ENCODE results near the gene SLC3A2. TPM values are rescaled to one million over a fixed set of nuclear protein-coding genes. Genes with fewer than 3 reads are reported as not detected.

The SLC3A2 gene
- total and polyA plus RNA-seq, 7 experiments from 2014 or later, result 118 to 239 (median 189) TPM

- H3K36me3 ChIP-seq (ENCODE audit: control insufficient read depth in 2 of 3, insufficient read depth in 3 of 3, low read length in 3 of 3), result peaks cover 9 to 39% (median 20%) of the 10 kb centered on the region in 3 experiments
- peak overlapping the region; percentile 97 for H3K4me3 ChIP-seq (ENCODE audit: low read length)
- Mint-ChIP-seq H3K36me3 (peaks cover 9 to 42% (median 35%) of the 10 kb centered on the region in 5 donors), H3K27ac (peak overlapping the region; percentile 86 to 98 (median 94)), H3K27me3 (peaks cover 0 to 6% (median 0%) of the 10 kb centered on the region in 5 donors), H3K4me1 (peaks cover 34 to 73% (median 49%) of the 10 kb centered on the region in 7 donors), H3K4me3 (peak overlapping the region; percentile 93 to 100 (median 98)), H3K9me3 (peaks cover 0 to 10% (median 0%) of the 10 kb centered on the region in 11 donors)
- intact Hi-C loops (cut with micrococcal nuclease), result loop anchor here (1.0 to 5.0 kb wide), 6 partner anchors 13 to 303 kb away; partner anchors contain the start of genes EEF1G (in 1 of the 2), HNRNPUL2 (in 1 of the 2) and MTA2 (in 1 of the 2)
- H3K27ac ChIP-seq (ENCODE audit: low read depth, low read length), result peak overlapping the region; percentile 85
- POLR2A ChIA-PET, result interaction anchor here (0.5 to 11.0 kb wide), 63 partner anchors 8 to 1167 kb away, joined by 3 to 379 read pairs (median 5); partner anchors contain the start of genes B3GAT3, BSCL2, C11orf98 and CSKMT
- H3K9me3 ChIP-seq (ENCODE audit: control insufficient read depth in 2 of 3, low read length in 3 of 3), result no peaks in the 10 kb centered on the region
- peak in 1 of 9 donors; percentile 21 for DNase-seq
- CTCF ChIA-PET, result interaction anchor here (0.7 to 5.3 kb wide), 6 partner anchors 10 to 75 kb away, joined by 4 to 34 read pairs (median 8); partner anchors contain the start of genes SLC3A2 and TMEM179B
- peaks cover 33 to 39% of the 10 kb centered on the region in 2 donors for H3K4me1 ChIP-seq (ENCODE audit: control insufficient read depth in 2 of 2, insufficient read depth in 2 of 2, low read length in 2 of 2)
- no peaks in the 10 kb centered on the region for H3K27me3 ChIP-seq (ENCODE audit: control insufficient read depth in 2 of 2, insufficient read depth in 2 of 2, low read length in 2 of 2)
- ATAC-seq, result peak; percentile 0
These were observed 25.7 kb upstream of the SLC3A2 start for GRCh38 chr11:62854825-62855570.

DNA sequence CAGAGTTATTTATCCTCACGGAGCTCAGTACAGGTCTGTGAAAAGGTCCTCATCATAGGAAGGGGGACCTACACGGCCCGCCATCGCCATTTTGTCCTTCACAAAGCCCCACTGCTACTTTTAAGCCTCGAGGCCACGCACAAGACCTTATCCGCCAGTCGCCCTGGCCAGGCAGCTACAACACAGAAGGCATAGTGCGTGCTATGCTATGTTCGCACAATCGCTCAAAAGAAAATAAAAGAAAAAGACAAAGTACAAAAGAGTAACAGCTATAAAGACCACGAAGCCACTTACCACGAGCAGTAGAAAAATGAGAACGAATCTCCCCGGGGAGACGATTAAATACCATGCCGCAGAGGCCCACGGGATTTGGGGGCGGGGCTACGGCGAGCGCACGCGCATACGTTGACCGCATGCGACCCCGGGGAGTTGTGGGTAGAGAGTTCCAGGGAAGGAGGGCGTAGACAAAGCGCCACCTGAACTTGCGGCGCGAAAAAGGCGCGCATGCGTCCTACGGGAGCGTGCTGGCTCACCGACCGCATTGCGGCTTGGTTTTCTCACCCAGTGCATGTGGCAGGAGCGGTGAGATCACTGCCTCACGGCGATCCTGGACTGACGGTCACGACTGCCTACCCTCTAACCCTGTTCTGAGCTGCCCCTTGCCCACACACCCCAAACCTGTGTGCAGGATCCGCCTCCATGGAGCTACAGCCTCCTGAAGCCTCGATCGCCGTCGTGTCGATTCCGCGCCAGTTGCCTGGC lies 24.9 kb upstream of the SLC3A2 start:
- Histone ChIP-seq H3K4me1 (ENCODE audit: control insufficient read depth in 2 of 2, insufficient read depth in 2 of 2, low read length in 2 of 2) (peaks cover 33 to 39% of the 10 kb centered on the region in 2 donors), H3K9me3 (ENCODE audit: control insufficient read depth in 2 of 3, low read length in 3 of 3) (no peaks in the 10 kb centered on the region), H3K36me3 (ENCODE audit: control insufficient read depth in 2 of 3, insufficient read depth in 3 of 3, low read length in 3 of 3) (peaks cover 9 to 39% (median 20%) of the 10 kb centered on the region in 3 experiments), H3K27me3 (ENCODE audit: control insufficient read depth in 2 of 2, insufficient read depth in 2 of 2, low read length in 2 of 2) (no peaks in the 10 kb centered on the region), H3K27ac (ENCODE audit: low read depth, low read length) (peak overlapping the region; percentile 85), H3K4me3 (ENCODE audit: low read length) (peak overlapping the region; percentile 97)
- CTCF ChIA-PET, result interaction anchor here (0.6 to 5.3 kb wide), 13 partner anchors 11 to 246 kb away, joined by 3 to 34 read pairs (median 5); partner anchors contain the start of genes SLC3A2 and TMEM179B
- peaks cover 0 to 10% (median 0%) of the 10 kb centered on the region in 11 donors for H3K9me3 Mint-ChIP-seq
- H3K27me3 Mint-ChIP-seq, result peaks cover 0 to 6% (median 0%) of the 10 kb centered on the region in 5 donors
- H3K27ac Mint-ChIP-seq, result peak overlapping the region; percentile 86 to 98 (median 94)
- POLR2A ChIA-PET, result interaction anchor here (0.5 to 11.0 kb wide), 69 partner anchors 8 to 983 kb away, joined by 3 to 379 read pairs (median 5); partner anchors contain the start of genes B3GAT3, BSCL2, C11orf98 and CSKMT
- peaks cover 34 to 77% (median 46%) of the 10 kb centered on the region in 7 donors for H3K4me1 Mint-ChIP-seq
- H3K4me3 Mint-ChIP-seq, result peak overlapping the region; percentile 93 to 100 (median 98)
- intact Hi-C loops (cut with micrococcal nuclease), result loop anchor here (1.0 to 5.0 kb wide), 16 partner anchors 13 to 303 kb away; partner anchors contain the start of genes HNRNPUL2 (in 2 of the 2), TMEM179B (in 2 of the 2), EEF1G (in 1 of the 2) and MTA2 (in 1 of the 2)
- peaks cover 9 to 42% (median 35%) of the 10 kb centered on the region in 5 donors for H3K36me3 Mint-ChIP-seq
- ATAC-seq, result peak; percentile 97
- peak; percentile 96 to 100 (median 99) for DNase-seq

DNA sequence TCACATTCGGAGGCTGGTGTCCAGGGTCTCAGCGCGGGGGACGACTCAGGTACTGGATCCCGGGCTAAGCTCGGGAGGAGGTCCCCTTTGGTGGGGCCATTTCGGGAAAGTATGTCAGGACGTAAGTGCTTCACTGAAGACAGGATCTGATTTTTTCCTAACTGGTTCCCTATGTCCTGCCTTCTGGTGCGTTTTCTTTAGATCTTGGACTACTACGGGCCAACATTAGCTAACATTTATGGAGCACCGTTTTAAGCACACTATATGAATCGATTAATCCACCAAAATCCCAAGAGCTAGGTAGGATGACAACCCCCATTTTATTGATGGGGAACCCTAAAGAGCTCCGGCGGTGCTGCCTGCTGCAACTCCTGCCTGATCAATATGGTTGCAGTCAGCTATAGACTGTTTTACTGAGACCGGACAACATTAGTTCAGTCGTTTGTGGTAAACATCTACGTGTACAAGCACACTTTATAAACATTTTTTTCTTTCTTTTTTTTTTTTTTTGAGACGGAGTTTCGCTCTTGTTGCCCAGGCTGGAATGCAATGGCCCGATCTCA lies 24.3 kb upstream of the SLC3A2 start:
- DNase-seq, result no peak
- Mint-ChIP-seq H3K9me3 (peaks cover 0 to 10% (median 0%) of the 10 kb centered on the region in 11 donors), H3K27ac (peak overlapping the region; percentile 86 to 98 (median 94)), H3K36me3 (peaks cover 9 to 41% (median 35%) of the 10 kb centered on the region in 5 donors), H3K4me3 (peak overlapping the region; percentile 93 to 100 (median 98)), H3K4me1 (peaks cover 34 to 83% (median 46%) of the 10 kb centered on the region in 7 donors), H3K27me3 (peaks cover 0 to 6% (median 0%) of the 10 kb centered on the region in 5 donors)
- peak overlapping the region; percentile 74 for H3K27ac ChIP-seq (ENCODE audit: low read depth, low read length)
- CTCF ChIA-PET, result interaction anchor here (0.6 to 5.3 kb wide), 14 partner anchors 10 to 246 kb away, joined by 3 to 34 read pairs (median 4); partner anchors contain the start of genes C11orf98, CSKMT, SLC3A2 and TMEM179B
- intact Hi-C loops (cut with micrococcal nuclease), result loop anchor here (1.0 to 5.0 kb wide), 14 partner anchors 15 to 284 kb away; partner anchors contain the start of genes TMEM179B (in 2 of the 2), EEF1G (in 1 of the 2), HNRNPUL2 (in 1 of the 2) and MTA2 (in 1 of the 2)
- peaks cover 33 to 38% of the 10 kb centered on the region in 2 donors for H3K4me1 ChIP-seq (ENCODE audit: control insufficient read depth in 2 of 2, insufficient read depth in 2 of 2, low read length in 2 of 2)
- no peaks in the 10 kb centered on the region for H3K9me3 ChIP-seq (ENCODE audit: control insufficient read depth in 2 of 3, low read length in 3 of 3)
- peaks cover 9 to 35% (median 20%) of the 10 kb centered on the region in 3 experiments for H3K36me3 ChIP-seq (ENCODE audit: control insufficient read depth in 2 of 3, insufficient read depth in 3 of 3, low read length in 3 of 3)
- ATAC-seq, result no peak
- POLR2A ChIA-PET, result interaction anchor here (0.6 to 11.0 kb wide), 51 partner anchors 9 to 987 kb away, joined by 3 to 379 read pairs (median 8); partner anchors contain the start of genes B3GAT3, BSCL2, C11orf98 and CSKMT
- H3K27me3 ChIP-seq (ENCODE audit: control insufficient read depth in 2 of 2, insufficient read depth in 2 of 2, low read length in 2 of 2), result no peaks in the 10 kb centered on the region
- H3K4me3 ChIP-seq (ENCODE audit: low read length), result peak overlapping the region; percentile 97

GRCh38 chr11:62857541-62857982 lies 23.1 kb upstream of the SLC3A2 start:
- Mint-ChIP-seq H3K27me3 (peaks cover 0 to 6% (median 0%) of the 10 kb centered on the region in 5 donors), H3K27ac (peak overlapping the region in 4 of 9 donors; percentile 34 to 97 (median 60)), H3K4me3 (peak overlapping the region in 7 of 10 donors; percentile 27 to 99 (median 71)), H3K36me3 (peaks cover 5 to 32% (median 27%) of the 10 kb centered on the region in 5 donors), H3K4me1 (peaks cover 26 to 77% (median 40%) of the 10 kb centered on the region in 7 donors), H3K9me3 (peaks cover 0 to 10% (median 0%) of the 10 kb centered on the region in 11 donors)
- Histone ChIP-seq H3K4me1 (ENCODE audit: control insufficient read depth in 2 of 2, insufficient read depth in 2 of 2, low read length in 2 of 2) (peaks cover 25 to 27% of the 10 kb centered on the region in 2 donors), H3K4me3 (ENCODE audit: low read length) (no peak overlapping the region), H3K9me3 (ENCODE audit: control insufficient read depth in 2 of 3, low read length in 3 of 3) (no peaks in the 10 kb centered on the region), H3K36me3 (ENCODE audit: control insufficient read depth in 2 of 3, insufficient read depth in 3 of 3, low read length in 3 of 3) (peaks cover 9 to 23% (median 12%) of the 10 kb centered on the region in 3 experiments), H3K27me3 (ENCODE audit: control insufficient read depth in 2 of 2, insufficient read depth in 2 of 2, low read length in 2 of 2) (no peaks in the 10 kb centered on the region), H3K27ac (ENCODE audit: low read depth, low read length) (no peak overlapping the region)
- no peak for DNase-seq
- intact Hi-C loops (cut with micrococcal nuclease), result loop anchor here (2.0 to 5.0 kb wide), 3 partner anchors 255 to 285 kb away; partner anchors contain the start of genes EEF1G (in 1 of the 2) and MTA2 (in 1 of the 2)
- ChIA-PET CTCF (interaction anchor here (1.0 to 5.3 kb wide), 3 partner anchors 28 to 71 kb away, joined by 3 to 34 read pairs (median 5); partner anchors contain the start of gene TMEM179B), POLR2A (interaction anchor here (0.6 to 11.0 kb wide), 19 partner anchors 15 to 218 kb away, joined by 3 to 379 read pairs (median 5); partner anchors contain the start of genes C11orf98, CSKMT, HNRNPUL2 and NXF1)
- no peak for ATAC-seq

DNA sequence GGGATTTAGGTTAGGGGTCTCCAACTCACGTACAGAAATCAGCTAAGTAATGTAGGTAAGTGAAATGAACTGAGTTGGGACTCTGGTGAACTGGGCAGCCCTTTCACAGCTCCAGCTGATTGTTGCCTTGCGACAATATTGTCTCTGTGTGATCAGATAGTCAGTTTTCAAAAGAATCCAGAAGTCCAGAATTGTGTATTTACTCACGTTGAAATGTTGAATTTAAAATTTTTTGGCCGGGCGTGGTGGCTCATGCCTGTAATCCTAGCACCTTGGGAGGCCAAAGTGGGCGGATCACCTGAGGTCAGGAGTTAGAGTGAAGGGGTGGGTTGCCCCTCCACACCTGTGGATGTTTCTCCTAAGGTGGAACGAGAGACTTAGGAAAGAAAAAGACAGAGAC lies 22.5 kb upstream of the SLC3A2 start:
- H3K4me1 Mint-ChIP-seq, result peaks cover 21 to 74% (median 35%) of the 10 kb centered on the region in 7 donors
- DNase-seq (no peak), ATAC-seq (no peak)
- H3K36me3 Mint-ChIP-seq, result peaks cover 5 to 27% (median 21%) of the 10 kb centered on the region in 5 donors
- POLR2A ChIA-PET, result interaction anchor here (0.6 to 11.0 kb wide), 14 partner anchors 15 to 219 kb away, joined by 3 to 379 read pairs (median 4); partner anchors contain the start of genes HNRNPUL2, NXF1, SLC3A2 and STX5
- CTCF ChIA-PET, result interaction anchor here (0.6 to 5.3 kb wide), 4 partner anchors 54 to 534 kb away, joined by 3 to 34 read pairs (median 6); partner anchors contain the start of gene TMEM179B
- H3K4me3 Mint-ChIP-seq, result peak overlapping the region in 2 of 10 donors; percentile 56 to 99
- peaks cover 0 to 10% (median 0%) of the 10 kb centered on the region in 11 donors for H3K9me3 Mint-ChIP-seq
- H3K27me3 Mint-ChIP-seq, result peaks cover 0 to 6% (median 0%) of the 10 kb centered on the region in 5 donors
- Histone ChIP-seq H3K9me3 (ENCODE audit: control insufficient read depth in 2 of 3, low read length in 3 of 3) (no peaks in the 10 kb centered on the region), H3K36me3 (ENCODE audit: control insufficient read depth in 2 of 3, insufficient read depth in 3 of 3, low read length in 3 of 3) (peaks cover 3 to 17% (median 9%) of the 10 kb centered on the region in 3 experiments), H3K4me3 (ENCODE audit: low read length) (no peak overlapping the region), H3K27ac (ENCODE audit: low read depth, low read length) (no peak overlapping the region), H3K4me1 (ENCODE audit: control insufficient read depth in 2 of 2, insufficient read depth in 2 of 2, low read length in 2 of 2) (peaks cover 19 to 21% of the 10 kb centered on the region in 2 donors), H3K27me3 (ENCODE audit: control insufficient read depth in 2 of 2, insufficient read depth in 2 of 2, low read length in 2 of 2) (no peaks in the 10 kb centered on the region)
- H3K27ac Mint-ChIP-seq, result peak overlapping the region in 5 of 9 donors; percentile 38 to 70 (median 51)
- intact Hi-C loops (cut with micrococcal nuclease), result loop anchor here in 1 of 2 donors (5.0 kb wide), 2 partner anchors 256 to 286 kb away; partner anchors contain the start of genes EEF1G and MTA2
